Liver (tissue), 9 donors: ENCODE data around the gene KRT28. TPM values are rescaled to one million over a fixed set of nuclear protein-coding genes. Genes with fewer than 3 reads are reported as not detected.

ENCODE experiments used
- DNase-seq: peaks from one replicate; pipeline ENCODE4 v3.0.0-alpha.2; 2017; ENCODE audit warnings: low spot score
- H3K27ac ChIP-seq, 2 donors: one replicate each; pipeline ENCODE4 v1.7.0; 2013; ENCODE audit warnings: inconsistent platforms in 2 of 2, low read length in 2 of 2, control low read depth in 1 of 2, low read depth in 1 of 2, mild to moderate bottlenecking in 1 of 2
- H3K27me3 ChIP-seq, 4 donors: one replicate each; pipeline versions ENCODE4 v1.6.1 to v1.7.0; 2013; ENCODE audit warnings: low read length in 3 of 4, inconsistent platforms in 1 of 4, mild to moderate bottlenecking in 1 of 4, moderate library complexity in 1 of 4; ENCODE audit not compliant: control insufficient read depth in 4 of 4, insufficient read depth in 4 of 4
- H3K36me3 ChIP-seq, 4 donors: one replicate each; pipeline versions ENCODE4 v1.6.1 to v1.7.0; 2013; ENCODE audit warnings: low read length in 3 of 4, mild to moderate bottlenecking in 3 of 4, low read depth in 1 of 4, moderate library complexity in 1 of 4; ENCODE audit not compliant: control insufficient read depth in 4 of 4, insufficient read depth in 3 of 4
- H3K4me1 ChIP-seq, 4 donors: one replicate each; pipeline versions ENCODE4 v1.6.1 to v1.7.0; 2013; ENCODE audit warnings: low read length in 3 of 4, mild to moderate bottlenecking in 3 of 4, moderate library complexity in 1 of 4; ENCODE audit not compliant: control insufficient read depth in 4 of 4, insufficient read depth in 4 of 4
- H3K4me3 ChIP-seq, 3 donors: one replicate each; pipeline versions ENCODE4 v1.6.1 to v1.7.0; 2013; ENCODE audit warnings: low read length in 3 of 3, control low read depth in 1 of 3, low read depth in 1 of 3, mild to moderate bottlenecking in 1 of 3
- H3K9ac ChIP-seq, 2 donors: one replicate each; pipeline ENCODE4 v1.7.0; 2013; ENCODE audit warnings: low read length in 2 of 2, mild to moderate bottlenecking in 2 of 2, moderate library complexity in 2 of 2, control low read depth in 1 of 2, low read depth in 1 of 2
- H3K9me3 ChIP-seq, 4 donors: one replicate each; pipeline versions ENCODE4 v1.6.1 to v1.7.0; 2013; ENCODE audit warnings: low read length in 3 of 4; ENCODE audit not compliant: control insufficient read depth in 4 of 4
- EGR1 ChIP-seq, 2 donors: IDR thresholded peaks; 2 replicates each; pipeline ENCODE4 v1.6.1; 2016 to 2018; ENCODE audit warnings: antibody characterized with exemption in 2 of 2, low read depth in 2 of 2
- FOXA1 ChIP-seq: IDR thresholded peaks from 2 replicates; pipeline ENCODE4 v1.6.1; 2016; ENCODE audit warnings: antibody characterized with exemption
- FOXA2 ChIP-seq: IDR thresholded peaks from 2 replicates; pipeline ENCODE4 v1.6.1; 2016; ENCODE audit warnings: antibody characterized with exemption
- GABPA ChIP-seq, 2 donors: IDR thresholded peaks in 1 of 2; conservative IDR thresholded peaks in 1 of 2; 2 replicates each; pipeline ENCODE4 v1.6.1; 2016; ENCODE audit warnings: antibody characterized with exemption in 2 of 2, mild to moderate bottlenecking in 1 of 2, moderate library complexity in 1 of 2
- HNF4A ChIP-seq, 2 donors: conservative IDR thresholded peaks; 2 replicates each; pipeline ENCODE4 v1.6.1; 2016; ENCODE audit warnings: antibody characterized with exemption in 2 of 2, mild to moderate bottlenecking in 2 of 2
- HNF4G ChIP-seq: IDR thresholded peaks from 2 replicates; pipeline ENCODE4 v1.6.1; 2016; ENCODE audit warnings: antibody characterized with exemption
- JUND ChIP-seq, 2 donors: IDR thresholded peaks; 2 replicates each; pipeline ENCODE4 v1.6.1; 2016; ENCODE audit warnings: antibody characterized with exemption in 2 of 2
- NR2F2 ChIP-seq: IDR thresholded peaks from 2 replicates; pipeline ENCODE4 v1.6.1; 2016; ENCODE audit warnings: antibody characterized with exemption
- RAD21 ChIP-seq, 2 donors: IDR thresholded peaks; 2 replicates each; pipeline ENCODE4 v1.6.1; 2016; ENCODE audit warnings: antibody characterized with exemption in 2 of 2, mild to moderate bottlenecking in 2 of 2
- RXRA ChIP-seq, 2 donors: IDR thresholded peaks; 2 replicates each; pipeline ENCODE4 v1.6.1; 2017 to 2018; ENCODE audit warnings: antibody characterized with exemption in 2 of 2, mild to moderate bottlenecking in 1 of 2
- SP1 ChIP-seq: IDR thresholded peaks from 2 replicates; pipeline ENCODE4 v1.6.1; 2018; ENCODE audit warnings: antibody characterized with exemption, mild to moderate bottlenecking
- YY1 ChIP-seq: IDR thresholded peaks from 2 replicates; pipeline ENCODE4 v1.6.1; 2016; ENCODE audit warnings: antibody characterized with exemption, mild to moderate bottlenecking
- WGBS: extraction: QIAGEN DNeasy Blood & Tissue Kit; methylation state at CpG from one replicate; pipeline ENCODE4 v1.1.7; 2013; 5-methylcytosine and 5-hydroxymethylcytosine counted together
- polyA plus RNA-seq, 2 donors: library from polyadenylated mRNA; stranded (reverse) in 1 of 2; unstranded in 1 of 2; fragments of 200-250 nt in 1 of 2; fragments of >200 nt in 1 of 2; fragmentation: Nextera tagmentation in 1 of 2; extraction: Ambion mirVana in 1 of 2; gene quantifications; one replicate each; pipeline versions ENCODE4 v1.2.1 to v1.2.3, GENCODE V29; 2013 to 2015
- total RNA-seq, 2 donors: library from RNA; depleted of rRNA; stranded (reverse); fragments of >200 nt; gene quantifications; one replicate each; pipeline ENCODE4 v1.2.3, GENCODE V29; 2014
- TF ChIP-seq, protein P1 (sequence below): fragments of 150-350 bp; IDR thresholded peaks from 2 replicates; pipeline ENCODE4 v1.5.1; 2017; ENCODE audit warnings: improper control_type of control experiment, low read depth, low read length; ENCODE audit not compliant: missing input control
- TF ChIP-seq, protein P2 (sequence below): IDR thresholded peaks from 2 replicates; pipeline ENCODE4 v1.6.1; 2016; ENCODE audit warnings: antibody characterized with exemption
- TF ChIP-seq, protein P3 (sequence below): IDR thresholded peaks from 2 replicates; pipeline ENCODE4 v1.6.1; 2016; ENCODE audit warnings: antibody characterized with exemption, mild to moderate bottlenecking
- TF ChIP-seq, protein P4 (sequence below): IDR thresholded peaks from 2 replicates; pipeline ENCODE4 v1.6.1; 2016; ENCODE audit warnings: antibody characterized with exemption
- TF ChIP-seq, protein P5 (sequence below): IDR thresholded peaks from 2 replicates; pipeline ENCODE4 v1.6.1; 2016; ENCODE audit warnings: antibody characterized with exemption
- donor health status: healthy.
- donor health status: healthy.
- donor health status: healthy.
- donor health status: healthy.
- donor health status: healthy.

The KRT28 gene
- total and polyA plus RNA-seq, 4 donors = not detected

DNA sequence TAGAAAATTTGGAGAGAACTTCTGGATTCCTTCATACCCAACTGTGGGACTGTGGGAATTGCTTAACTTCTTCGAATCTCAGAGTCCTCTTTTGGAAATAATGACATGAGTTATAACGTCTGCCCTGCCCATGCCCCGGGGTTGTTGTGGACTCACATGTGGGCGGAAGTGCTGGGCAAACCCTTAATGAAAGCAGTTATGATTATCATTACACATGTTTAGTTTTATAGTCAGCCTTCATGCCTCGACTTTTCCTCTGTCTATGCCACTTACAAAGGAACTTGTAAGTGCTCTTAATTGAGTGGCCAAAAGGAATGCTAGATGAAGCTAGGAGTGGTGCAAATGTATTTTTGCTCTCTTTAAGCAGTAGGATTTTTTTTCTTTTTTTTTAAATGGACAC, 21.3 kb downstream of the KRT28 start:
- TF ChIP-seq EGR1 (IDR thresholded peaks at IDR 0.05; ENCODE audit: low read depth in 2 of 2) (no peak), HNF4G (no peak), FOXA1 (no peak), RAD21 (IDR thresholded peaks at IDR 0.05) (no peak), HNF4A (conservative IDR thresholded peaks at IDR 0.05) (no peak), RXRA (IDR thresholded peaks at IDR 0.05) (no peak), YY1 (no peak), JUND (IDR thresholded peaks at IDR 0.05) (no peak), FOXA2 (no peak), SP1 (no peak), GABPA (IDR thresholded peaks at IDR 0.05 in 1 of 2, conservative IDR thresholded peaks at IDR 0.05 in 1 of 2) (no peak)
- TF ChIP-seq, protein P1, sequence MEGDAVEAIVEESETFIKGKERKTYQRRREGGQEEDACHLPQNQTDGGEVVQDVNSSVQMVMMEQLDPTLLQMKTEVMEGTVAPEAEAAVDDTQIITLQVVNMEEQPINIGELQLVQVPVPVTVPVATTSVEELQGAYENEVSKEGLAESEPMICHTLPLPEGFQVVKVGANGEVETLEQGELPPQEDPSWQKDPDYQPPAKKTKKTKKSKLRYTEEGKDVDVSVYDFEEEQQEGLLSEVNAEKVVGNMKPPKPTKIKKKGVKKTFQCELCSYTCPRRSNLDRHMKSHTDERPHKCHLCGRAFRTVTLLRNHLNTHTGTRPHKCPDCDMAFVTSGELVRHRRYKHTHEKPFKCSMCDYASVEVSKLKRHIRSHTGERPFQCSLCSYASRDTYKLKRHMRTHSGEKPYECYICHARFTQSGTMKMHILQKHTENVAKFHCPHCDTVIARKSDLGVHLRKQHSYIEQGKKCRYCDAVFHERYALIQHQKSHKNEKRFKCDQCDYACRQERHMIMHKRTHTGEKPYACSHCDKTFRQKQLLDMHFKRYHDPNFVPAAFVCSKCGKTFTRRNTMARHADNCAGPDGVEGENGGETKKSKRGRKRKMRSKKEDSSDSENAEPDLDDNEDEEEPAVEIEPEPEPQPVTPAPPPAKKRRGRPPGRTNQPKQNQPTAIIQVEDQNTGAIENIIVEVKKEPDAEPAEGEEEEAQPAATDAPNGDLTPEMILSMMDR = no peak
- TF ChIP-seq, protein P2, sequence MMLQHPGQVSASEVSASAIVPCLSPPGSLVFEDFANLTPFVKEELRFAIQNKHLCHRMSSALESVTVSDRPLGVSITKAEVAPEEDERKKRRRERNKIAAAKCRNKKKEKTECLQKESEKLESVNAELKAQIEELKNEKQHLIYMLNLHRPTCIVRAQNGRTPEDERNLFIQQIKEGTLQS = no peak
- TF ChIP-seq, protein P3, sequence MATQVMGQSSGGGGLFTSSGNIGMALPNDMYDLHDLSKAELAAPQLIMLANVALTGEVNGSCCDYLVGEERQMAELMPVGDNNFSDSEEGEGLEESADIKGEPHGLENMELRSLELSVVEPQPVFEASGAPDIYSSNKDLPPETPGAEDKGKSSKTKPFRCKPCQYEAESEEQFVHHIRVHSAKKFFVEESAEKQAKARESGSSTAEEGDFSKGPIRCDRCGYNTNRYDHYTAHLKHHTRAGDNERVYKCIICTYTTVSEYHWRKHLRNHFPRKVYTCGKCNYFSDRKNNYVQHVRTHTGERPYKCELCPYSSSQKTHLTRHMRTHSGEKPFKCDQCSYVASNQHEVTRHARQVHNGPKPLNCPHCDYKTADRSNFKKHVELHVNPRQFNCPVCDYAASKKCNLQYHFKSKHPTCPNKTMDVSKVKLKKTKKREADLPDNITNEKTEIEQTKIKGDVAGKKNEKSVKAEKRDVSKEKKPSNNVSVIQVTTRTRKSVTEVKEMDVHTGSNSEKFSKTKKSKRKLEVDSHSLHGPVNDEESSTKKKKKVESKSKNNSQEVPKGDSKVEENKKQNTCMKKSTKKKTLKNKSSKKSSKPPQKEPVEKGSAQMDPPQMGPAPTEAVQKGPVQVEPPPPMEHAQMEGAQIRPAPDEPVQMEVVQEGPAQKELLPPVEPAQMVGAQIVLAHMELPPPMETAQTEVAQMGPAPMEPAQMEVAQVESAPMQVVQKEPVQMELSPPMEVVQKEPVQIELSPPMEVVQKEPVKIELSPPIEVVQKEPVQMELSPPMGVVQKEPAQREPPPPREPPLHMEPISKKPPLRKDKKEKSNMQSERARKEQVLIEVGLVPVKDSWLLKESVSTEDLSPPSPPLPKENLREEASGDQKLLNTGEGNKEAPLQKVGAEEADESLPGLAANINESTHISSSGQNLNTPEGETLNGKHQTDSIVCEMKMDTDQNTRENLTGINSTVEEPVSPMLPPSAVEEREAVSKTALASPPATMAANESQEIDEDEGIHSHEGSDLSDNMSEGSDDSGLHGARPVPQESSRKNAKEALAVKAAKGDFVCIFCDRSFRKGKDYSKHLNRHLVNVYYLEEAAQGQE = no peak
- TF ChIP-seq, protein P4, sequence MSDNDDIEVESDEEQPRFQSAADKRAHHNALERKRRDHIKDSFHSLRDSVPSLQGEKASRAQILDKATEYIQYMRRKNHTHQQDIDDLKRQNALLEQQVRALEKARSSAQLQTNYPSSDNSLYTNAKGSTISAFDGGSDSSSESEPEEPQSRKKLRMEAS = no peak
- TF ChIP-seq, protein P5, sequence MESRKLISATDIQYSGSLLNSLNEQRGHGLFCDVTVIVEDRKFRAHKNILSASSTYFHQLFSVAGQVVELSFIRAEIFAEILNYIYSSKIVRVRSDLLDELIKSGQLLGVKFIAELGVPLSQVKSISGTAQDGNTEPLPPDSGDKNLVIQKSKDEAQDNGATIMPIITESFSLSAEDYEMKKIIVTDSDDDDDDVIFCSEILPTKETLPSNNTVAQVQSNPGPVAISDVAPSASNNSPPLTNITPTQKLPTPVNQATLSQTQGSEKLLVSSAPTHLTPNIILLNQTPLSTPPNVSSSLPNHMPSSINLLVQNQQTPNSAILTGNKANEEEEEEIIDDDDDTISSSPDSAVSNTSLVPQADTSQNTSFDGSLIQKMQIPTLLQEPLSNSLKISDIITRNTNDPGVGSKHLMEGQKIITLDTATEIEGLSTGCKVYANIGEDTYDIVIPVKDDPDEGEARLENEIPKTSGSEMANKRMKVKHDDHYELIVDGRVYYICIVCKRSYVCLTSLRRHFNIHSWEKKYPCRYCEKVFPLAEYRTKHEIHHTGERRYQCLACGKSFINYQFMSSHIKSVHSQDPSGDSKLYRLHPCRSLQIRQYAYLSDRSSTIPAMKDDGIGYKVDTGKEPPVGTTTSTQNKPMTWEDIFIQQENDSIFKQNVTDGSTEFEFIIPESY = no peak
- no peak for DNase-seq
- H3K27ac ChIP-seq = no peak overlapping the region
- H3K9me3 ChIP-seq = no peaks in the 10 kb centered on the region
- no peak overlapping the region for H3K4me3 ChIP-seq
- H3K4me1 ChIP-seq = peaks cover 0 to 4% (median 2%) of the 10 kb centered on the region in 4 donors
- WGBS = 77% methylated on average over 5 of the region's 5 CpGs
- peaks cover 0 to 16% (median 2%) of the 10 kb centered on the region in 4 donors for H3K27me3 ChIP-seq
- H3K36me3 ChIP-seq = no peaks in the 10 kb centered on the region
- no peak overlapping the region for H3K9ac ChIP-seq

DNA sequence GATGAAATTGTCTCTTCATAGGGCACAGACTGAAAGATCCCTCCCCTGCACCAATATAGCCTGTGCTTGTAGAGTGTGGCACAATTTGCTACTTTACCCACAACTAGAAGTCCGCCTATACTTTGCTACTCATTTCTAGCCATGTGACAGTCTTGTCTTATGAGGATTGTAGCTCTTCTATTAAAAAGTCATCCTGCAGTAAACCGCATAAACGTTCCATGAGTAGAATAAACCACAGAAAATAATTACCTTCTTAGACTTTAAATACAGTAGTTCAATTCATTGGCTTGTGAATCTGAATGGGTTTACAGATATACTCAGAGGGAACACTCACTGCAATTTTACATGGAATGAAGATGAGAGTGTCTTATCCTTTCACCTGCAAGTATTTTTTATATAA, 21.8 kb downstream of the KRT28 start:
- Histone ChIP-seq H3K27ac (no peak overlapping the region), H3K9me3 (no peaks in the 10 kb centered on the region), H3K4me1 (peaks cover 0 to 4% (median 2%) of the 10 kb centered on the region in 4 donors), H3K4me3 (no peak overlapping the region), H3K9ac (no peak overlapping the region), H3K36me3 (no peaks in the 10 kb centered on the region), H3K27me3 (peaks cover 0 to 17% (median 2%) of the 10 kb centered on the region in 4 donors)
- no peak for DNase-seq
- 87% methylated on average over 3 of the region's 3 CpGs for WGBS
- TF ChIP-seq HNF4A (conservative IDR thresholded peaks at IDR 0.05) = no peak
- TF ChIP-seq SP1 = no peak
- no peak for TF ChIP-seq RAD21 (IDR thresholded peaks at IDR 0.05)
- TF ChIP-seq NR2F2 = no peak
- no peak for TF ChIP-seq YY1
